Measurements from ENCODE around the gene SYNGAP1.
"Not testable (repeated sequence)": the region's sequence is repeated elsewhere in the genome, so short reads cannot be mapped to it uniquely, and the experiment has no call there.

Gene SYNGAP1

DNA sequence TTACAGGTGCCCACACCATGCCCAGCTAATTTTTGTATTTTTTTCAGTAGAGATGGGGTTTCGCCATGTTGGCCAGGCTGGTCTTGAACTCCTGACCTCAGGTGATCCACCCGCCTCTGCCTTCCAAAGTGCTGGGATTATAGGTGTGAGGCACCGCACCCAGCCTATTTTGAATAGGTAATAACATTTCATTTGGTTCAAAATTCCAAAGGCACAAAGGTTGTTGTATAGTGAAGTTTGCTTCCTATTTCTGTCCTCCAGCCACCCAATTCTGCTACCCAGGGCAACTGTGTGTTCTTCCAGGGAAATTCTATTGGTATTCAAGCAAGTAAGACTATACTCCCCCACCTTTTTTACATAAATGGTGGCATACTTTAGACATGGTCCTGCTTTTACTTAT is 21.3 kb upstream of the SYNGAP1 start:
- not testable (repeated sequence) for H3K4me1 ChIP-seq (ENCODE audit: control insufficient read depth in 5 of 5, insufficient read depth in 5 of 5, low read length in 5 of 5); H3K27ac ChIP-seq (ENCODE audit: low read depth, low read length); H3K4me3 ChIP-seq (ENCODE audit: low read depth in 1 of 5, low read length in 5 of 5); H3K9me3 ChIP-seq (ENCODE audit: control insufficient read depth in 5 of 5, low read length in 5 of 5); H3K36me3 ChIP-seq (ENCODE audit: control insufficient read depth in 5 of 5, insufficient read depth in 5 of 5, low read length in 5 of 5); H3K27me3 ChIP-seq (ENCODE audit: control insufficient read depth in 5 of 5, insufficient read depth in 4 of 5, low read length in 5 of 5); H3K9ac ChIP-seq (ENCODE audit: low read length in 5 of 5)

DNA sequence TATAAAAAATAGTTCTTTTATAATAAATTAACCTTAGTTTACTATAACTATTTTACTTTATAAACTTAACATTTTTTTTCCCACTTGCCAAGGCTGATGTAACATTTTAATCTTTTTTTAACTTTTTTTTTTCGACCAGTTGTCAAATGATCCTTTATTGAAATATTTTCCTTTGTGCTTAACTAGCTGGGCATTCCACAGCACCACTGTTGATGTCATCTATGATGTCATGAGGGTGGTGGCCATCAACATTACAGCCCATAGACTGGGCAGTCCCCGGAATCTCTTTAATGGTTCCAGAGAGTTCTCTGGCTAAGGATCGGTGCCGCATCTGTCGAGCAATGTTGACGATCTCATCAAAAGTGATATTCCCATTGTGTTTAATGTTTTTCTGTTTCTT is 20.0 kb upstream of the SYNGAP1 start:
- not testable (repeated sequence) for H3K4me1 ChIP-seq (ENCODE audit: control insufficient read depth in 5 of 5, insufficient read depth in 5 of 5, low read length in 5 of 5); H3K9ac ChIP-seq (ENCODE audit: low read length in 5 of 5); H3K27ac ChIP-seq (ENCODE audit: low read depth, low read length); H3K27me3 ChIP-seq (ENCODE audit: control insufficient read depth in 5 of 5, insufficient read depth in 4 of 5, low read length in 5 of 5); H3K9me3 ChIP-seq (ENCODE audit: control insufficient read depth in 5 of 5, low read length in 5 of 5); H3K4me3 ChIP-seq (ENCODE audit: low read depth in 1 of 5, low read length in 5 of 5); H3K36me3 ChIP-seq (ENCODE audit: control insufficient read depth in 5 of 5, insufficient read depth in 5 of 5, low read length in 5 of 5)

DNA sequence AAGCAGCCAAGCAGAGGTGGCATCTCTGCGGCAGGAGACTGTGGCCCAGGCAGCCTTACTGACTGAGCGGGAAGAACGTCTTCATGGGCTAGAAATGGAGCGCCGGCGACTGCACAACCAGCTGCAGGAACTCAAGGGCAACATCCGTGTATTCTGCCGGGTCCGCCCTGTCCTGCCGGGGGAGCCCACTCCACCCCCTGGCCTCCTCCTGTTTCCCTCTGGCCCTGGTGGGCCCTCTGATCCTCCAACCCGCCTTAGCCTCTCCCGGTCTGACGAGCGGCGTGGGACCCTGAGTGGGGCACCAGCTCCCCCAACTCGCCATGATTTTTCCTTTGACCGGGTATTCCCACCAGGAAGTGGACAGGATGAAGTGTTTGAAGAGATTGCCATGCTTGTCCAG is 15.0 kb upstream of the SYNGAP1 start:
- Histone ChIP-seq H3K4me3 (ENCODE audit: low read depth in 1 of 5, low read length in 5 of 5) (no peak overlapping the region), H3K36me3 (ENCODE audit: control insufficient read depth in 5 of 5, insufficient read depth in 5 of 5, low read length in 5 of 5) (no peaks in the 10 kb centered on the region), H3K27me3 (ENCODE audit: control insufficient read depth in 5 of 5, insufficient read depth in 4 of 5, low read length in 5 of 5) (no peaks in the 10 kb centered on the region), H3K9ac (ENCODE audit: low read length in 5 of 5) (no peak overlapping the region), H3K9me3 (ENCODE audit: control insufficient read depth in 5 of 5, low read length in 5 of 5) (no peaks in the 10 kb centered on the region), H3K4me1 (ENCODE audit: control insufficient read depth in 5 of 5, insufficient read depth in 5 of 5, low read length in 5 of 5) (peaks cover 0 to 7% (median 5%) of the 10 kb centered on the region in 5 donors), H3K27ac (ENCODE audit: low read depth, low read length) (no peak overlapping the region)

DNA sequence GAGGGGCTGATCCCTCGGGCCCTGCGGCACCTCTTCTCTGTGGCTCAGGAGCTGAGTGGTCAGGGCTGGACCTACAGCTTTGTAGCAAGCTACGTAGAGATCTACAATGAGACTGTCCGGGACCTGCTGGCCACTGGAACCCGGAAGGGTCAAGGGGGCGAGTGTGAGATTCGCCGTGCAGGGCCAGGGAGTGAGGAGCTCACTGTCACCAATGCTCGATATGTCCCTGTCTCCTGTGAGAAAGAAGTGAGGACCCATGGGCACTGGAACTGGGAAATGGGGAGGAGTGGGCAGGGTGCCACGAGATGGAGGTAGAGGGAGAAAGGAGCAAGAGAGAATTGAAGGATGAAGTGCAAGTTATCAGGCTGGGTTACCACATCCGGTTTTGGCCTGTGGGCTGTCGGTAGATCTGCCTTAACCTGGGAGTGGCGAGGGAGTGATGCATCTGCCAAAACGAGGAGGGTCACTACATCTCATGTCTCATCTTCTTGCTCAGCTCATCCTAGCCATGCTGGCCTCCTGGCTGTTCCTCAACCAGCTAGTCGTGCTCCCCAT is 14.4 kb upstream of the SYNGAP1 start:
- Histone ChIP-seq H3K27me3 (ENCODE audit: control insufficient read depth in 5 of 5, insufficient read depth in 4 of 5, low read length in 5 of 5) (no peaks in the 10 kb centered on the region), H3K36me3 (ENCODE audit: control insufficient read depth in 5 of 5, insufficient read depth in 5 of 5, low read length in 5 of 5) (no peaks in the 10 kb centered on the region), H3K9me3 (ENCODE audit: control insufficient read depth in 5 of 5, low read length in 5 of 5) (no peaks in the 10 kb centered on the region), H3K27ac (ENCODE audit: low read depth, low read length) (no peak overlapping the region), H3K4me3 (ENCODE audit: low read depth in 1 of 5, low read length in 5 of 5) (no peak overlapping the region), H3K4me1 (ENCODE audit: control insufficient read depth in 5 of 5, insufficient read depth in 5 of 5, low read length in 5 of 5) (peaks cover 0 to 9% (median 6%) of the 10 kb centered on the region in 5 donors), H3K9ac (ENCODE audit: low read length in 5 of 5) (no peak overlapping the region)

DNA sequence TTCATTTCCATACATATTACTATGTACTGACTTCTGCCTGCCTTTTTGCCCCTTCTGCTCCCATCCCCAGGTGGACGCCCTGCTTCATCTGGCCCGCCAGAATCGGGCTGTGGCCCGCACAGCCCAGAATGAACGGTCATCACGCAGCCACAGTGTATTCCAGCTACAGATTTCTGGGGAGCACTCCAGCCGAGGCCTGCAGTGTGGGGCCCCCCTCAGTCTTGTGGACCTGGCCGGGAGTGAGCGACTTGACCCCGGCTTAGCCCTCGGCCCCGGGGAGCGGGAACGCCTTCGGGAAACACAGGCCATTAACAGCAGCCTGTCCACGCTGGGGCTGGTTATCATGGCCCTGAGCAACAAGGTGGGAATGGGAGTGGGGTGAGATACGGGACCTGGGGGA is 13.7 kb upstream of the SYNGAP1 start:
- Histone ChIP-seq H3K27ac (ENCODE audit: low read depth, low read length) (no peak overlapping the region), H3K4me1 (ENCODE audit: control insufficient read depth in 5 of 5, insufficient read depth in 5 of 5, low read length in 5 of 5) (peaks cover 0 to 9% (median 6%) of the 10 kb centered on the region in 5 donors), H3K4me3 (ENCODE audit: low read depth in 1 of 5, low read length in 5 of 5) (no peak overlapping the region), H3K36me3 (ENCODE audit: control insufficient read depth in 5 of 5, insufficient read depth in 5 of 5, low read length in 5 of 5) (no peaks in the 10 kb centered on the region), H3K9me3 (ENCODE audit: control insufficient read depth in 5 of 5, low read length in 5 of 5) (no peaks in the 10 kb centered on the region), H3K27me3 (ENCODE audit: control insufficient read depth in 5 of 5, insufficient read depth in 4 of 5, low read length in 5 of 5) (no peaks in the 10 kb centered on the region), H3K9ac (ENCODE audit: low read length in 5 of 5) (no peak overlapping the region)

DNA sequence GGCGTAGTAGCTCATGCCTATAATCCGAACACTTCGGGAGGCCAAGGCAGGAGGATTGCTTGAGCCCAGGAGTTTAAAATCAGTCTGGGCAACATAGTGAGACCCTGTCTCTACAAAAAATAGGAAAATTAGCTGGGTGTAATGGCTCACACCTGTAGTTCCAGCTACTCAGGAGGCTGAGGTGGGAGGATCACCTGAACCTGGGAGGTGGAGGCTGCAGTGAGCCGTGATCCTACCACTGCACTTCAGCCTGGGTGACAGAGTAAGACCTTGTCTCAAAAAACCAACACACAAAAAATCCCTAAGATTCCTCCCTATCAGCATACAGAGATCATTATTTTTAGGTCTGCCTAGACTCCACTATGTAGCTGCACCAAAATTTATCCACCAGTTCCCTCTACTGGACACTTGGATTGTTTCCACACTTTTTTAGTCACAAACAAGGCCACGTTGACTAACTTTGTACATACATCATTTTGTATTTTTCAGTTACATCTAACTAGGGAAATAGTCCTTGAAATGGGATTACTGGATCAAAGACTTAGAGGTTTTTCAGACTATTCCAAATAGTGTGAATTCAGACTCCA is 12.6 kb upstream of the SYNGAP1 start:
- H3K27me3 ChIP-seq (ENCODE audit: control insufficient read depth in 5 of 5, insufficient read depth in 4 of 5, low read length in 5 of 5), result no peaks in the 10 kb centered on the region
- peaks cover 0 to 20% (median 17%) of the 10 kb centered on the region in 5 donors for H3K4me1 ChIP-seq (ENCODE audit: control insufficient read depth in 5 of 5, insufficient read depth in 5 of 5, low read length in 5 of 5)
- no peak overlapping the region for H3K9ac ChIP-seq (ENCODE audit: low read length in 5 of 5)
- H3K4me3 ChIP-seq (ENCODE audit: low read depth in 1 of 5, low read length in 5 of 5), result no peak overlapping the region
- H3K27ac ChIP-seq (ENCODE audit: low read depth, low read length), result no peak overlapping the region
- H3K9me3 ChIP-seq (ENCODE audit: control insufficient read depth in 5 of 5, low read length in 5 of 5), result no peaks in the 10 kb centered on the region
- H3K36me3 ChIP-seq (ENCODE audit: control insufficient read depth in 5 of 5, insufficient read depth in 5 of 5, low read length in 5 of 5), result peaks cover 0 to 1% (median under 1%) of the 10 kb centered on the region in 5 donors

DNA sequence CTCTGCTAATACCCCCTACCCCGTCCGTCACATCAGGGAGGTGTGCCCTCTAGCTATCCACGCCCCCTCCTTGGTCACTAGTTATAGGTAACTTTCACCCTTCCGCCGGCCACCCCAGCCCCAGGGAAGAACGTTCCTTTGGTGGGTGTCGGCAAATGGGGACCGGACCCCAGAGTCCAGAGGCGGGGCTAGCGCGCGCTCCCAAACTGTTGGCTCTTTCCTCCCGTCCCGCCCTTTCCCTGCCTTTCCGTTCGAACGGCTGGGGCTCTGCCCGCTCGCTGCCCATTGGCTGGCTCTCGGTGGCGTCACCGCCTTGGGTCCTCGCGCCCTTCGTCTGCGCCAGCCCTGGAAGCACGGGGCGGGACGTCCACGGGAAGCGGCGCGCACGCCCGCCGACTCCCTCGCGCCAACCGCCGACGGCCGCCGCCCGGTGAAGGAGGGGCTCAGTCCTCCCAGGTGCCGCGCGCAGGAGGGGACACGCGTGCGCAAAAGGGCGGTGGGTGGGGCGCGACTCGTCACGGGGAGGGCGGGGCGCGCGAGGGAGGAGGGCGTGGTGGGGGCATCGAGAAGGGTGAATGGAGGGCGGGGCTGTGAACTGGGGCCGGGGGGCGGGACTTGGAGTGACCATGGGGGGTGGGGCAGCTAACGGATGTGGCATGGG is 9.7 kb upstream of the SYNGAP1 start:
- peaks cover 0 to 29% (median 23%) of the 10 kb centered on the region in 5 donors for H3K4me1 ChIP-seq (ENCODE audit: control insufficient read depth in 5 of 5, insufficient read depth in 5 of 5, low read length in 5 of 5)
- H3K9ac ChIP-seq (ENCODE audit: low read length in 5 of 5), result peak overlapping the region in 4 of 5 donors; percentile 54 to 84 (median 72)
- peak overlapping the region; percentile 76 to 91 (median 79) for H3K4me3 ChIP-seq (ENCODE audit: low read depth in 1 of 5, low read length in 5 of 5)
- peak overlapping the region; percentile 74 for H3K27ac ChIP-seq (ENCODE audit: low read depth, low read length)
- no peaks in the 10 kb centered on the region for H3K9me3 ChIP-seq (ENCODE audit: control insufficient read depth in 5 of 5, low read length in 5 of 5)
- H3K27me3 ChIP-seq (ENCODE audit: control insufficient read depth in 5 of 5, insufficient read depth in 4 of 5, low read length in 5 of 5), result no peaks in the 10 kb centered on the region
- H3K36me3 ChIP-seq (ENCODE audit: control insufficient read depth in 5 of 5, insufficient read depth in 5 of 5, low read length in 5 of 5), result peaks cover 0 to 30% (median 28%) of the 10 kb centered on the region in 5 donors

DNA sequence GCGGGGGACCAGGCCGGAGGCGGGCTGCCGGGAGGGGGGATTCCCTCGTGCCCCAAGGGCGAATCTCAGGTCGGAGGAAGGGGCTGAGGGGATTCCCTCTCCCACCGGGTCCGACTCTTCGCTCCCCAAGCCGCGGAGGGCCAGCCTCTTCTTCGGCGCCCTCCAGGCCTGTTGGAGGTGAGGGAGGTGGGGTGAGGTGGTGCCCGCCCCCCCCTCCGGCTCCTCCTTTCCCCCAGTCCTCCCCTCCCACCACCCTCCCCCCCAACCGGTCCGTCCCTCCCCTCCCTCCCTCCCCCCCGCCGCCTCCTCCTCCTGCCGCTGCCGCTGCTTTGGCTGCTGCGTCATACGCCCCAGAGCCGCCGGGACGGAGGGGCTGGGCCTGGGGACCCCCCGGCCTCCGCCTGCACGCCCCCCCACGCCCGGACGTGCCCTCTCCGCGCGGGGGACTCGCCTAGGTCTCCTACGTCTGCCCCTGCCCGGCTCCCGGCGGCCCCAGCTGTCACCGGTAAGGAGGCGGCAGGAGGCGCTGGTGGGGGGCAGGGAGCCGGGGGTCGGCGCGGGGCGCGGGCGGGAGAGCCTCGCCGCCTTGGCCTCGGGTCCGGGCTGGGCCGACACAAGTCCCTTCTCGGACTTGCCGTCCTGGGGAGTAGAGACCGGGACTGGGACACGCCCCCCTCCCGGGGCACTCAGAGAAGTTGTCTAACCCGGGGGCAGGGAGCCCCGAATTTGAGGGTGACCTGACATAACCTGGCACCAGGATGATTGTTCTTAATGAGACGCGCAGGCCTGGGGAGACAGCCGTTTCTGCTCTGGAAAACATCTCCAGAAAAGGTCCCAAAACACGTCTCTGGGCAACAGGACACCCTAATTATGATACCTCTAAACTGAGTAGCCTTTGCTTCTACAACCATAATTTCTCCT is 8.9 kb upstream of the SYNGAP1 start, which contains the start of gene PHF1:
Gene PHF1 (plus strand): TSS at position 304 of the 921 bp plus-strand sequence. CDS start 1,250 bp downstream, outside the sequence.
- no peaks in the 10 kb centered on the region for H3K27me3 ChIP-seq (ENCODE audit: control insufficient read depth in 5 of 5, insufficient read depth in 4 of 5, low read length in 5 of 5)
- H3K36me3 ChIP-seq (ENCODE audit: control insufficient read depth in 5 of 5, insufficient read depth in 5 of 5, low read length in 5 of 5), result peaks cover 0 to 38% (median 36%) of the 10 kb centered on the region in 5 donors
- H3K4me1 ChIP-seq (ENCODE audit: control insufficient read depth in 5 of 5, insufficient read depth in 5 of 5, low read length in 5 of 5), result peaks cover 1 to 37% (median 29%) of the 10 kb centered on the region in 5 donors
- peak within 1 kb of the TSS; percentile 73 to 87 (median 76) for H3K9ac ChIP-seq (ENCODE audit: low read length in 5 of 5)
- H3K27ac ChIP-seq (ENCODE audit: low read depth, low read length), result peak within 1 kb of the TSS; percentile 88
- peak within 1 kb of the TSS; percentile 78 to 91 (median 84) for H3K4me3 ChIP-seq (ENCODE audit: low read depth in 1 of 5, low read length in 5 of 5)
- no peaks in the 10 kb centered on the region for H3K9me3 ChIP-seq (ENCODE audit: control insufficient read depth in 5 of 5, low read length in 5 of 5)

DNA sequence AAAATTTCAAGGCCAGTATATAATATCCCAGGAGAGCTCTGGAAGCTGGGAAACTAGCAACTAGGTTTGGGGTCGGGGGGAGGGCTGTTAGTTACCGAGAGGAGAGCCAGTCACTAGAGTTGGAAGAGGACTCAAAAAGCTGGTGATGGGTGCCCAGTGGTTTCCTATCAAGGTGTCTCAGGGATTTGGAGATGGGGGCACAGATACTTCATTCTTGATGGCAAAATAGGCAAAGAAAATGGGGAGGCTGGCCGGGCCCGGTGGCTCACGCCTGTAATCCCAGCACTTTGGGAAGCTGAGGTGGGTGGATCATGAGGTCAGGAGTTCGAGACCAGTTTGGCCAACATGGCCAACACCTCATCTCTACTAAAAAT is 8.2 kb upstream of the SYNGAP1 start:
- Histone ChIP-seq H3K9ac (ENCODE audit: low read length in 5 of 5) (peak overlapping the region; percentile 73 to 87 (median 73)), H3K27ac (ENCODE audit: low read depth, low read length) (peak overlapping the region; percentile 88), H3K27me3 (ENCODE audit: control insufficient read depth in 5 of 5, insufficient read depth in 4 of 5, low read length in 5 of 5) (no peaks in the 10 kb centered on the region), H3K36me3 (ENCODE audit: control insufficient read depth in 5 of 5, insufficient read depth in 5 of 5, low read length in 5 of 5) (peaks cover 0 to 44% (median 40%) of the 10 kb centered on the region in 5 donors), H3K9me3 (ENCODE audit: control insufficient read depth in 5 of 5, low read length in 5 of 5) (no peaks in the 10 kb centered on the region), H3K4me3 (ENCODE audit: low read depth in 1 of 5, low read length in 5 of 5) (peak overlapping the region; percentile 78 to 88 (median 84)), H3K4me1 (ENCODE audit: control insufficient read depth in 5 of 5, insufficient read depth in 5 of 5, low read length in 5 of 5) (peaks cover 1 to 43% (median 36%) of the 10 kb centered on the region in 5 donors)

Data from subcutaneous abdominal adipose tissue (tissue), 5 donors.